H1 (cell line): ENCODE results near the gene MTX1. TPM values are rescaled to one million over a fixed set of nuclear protein-coding genes. Genes with fewer than 3 reads are reported as not detected.

Source experiments
- ASH2L ChIP-seq: fragments of 200-600, 300-600 bp; sonication (generic); IDR thresholded peaks from one replicate; pipeline ENCODE4 v1.7.1; 2017; ENCODE audit warnings: low read length
- ATF2 ChIP-seq: IDR thresholded peaks from 2 replicates; pipeline ENCODE4 v1.6.1; 2012; ENCODE audit warnings: low read length, inconsistent platforms
- ATF3 ChIP-seq: IDR thresholded peaks from 2 replicates; pipeline ENCODE4 v1.6.1; 2011; ENCODE audit warnings: low read depth, mild to moderate bottlenecking, low read length; ENCODE audit not compliant: insufficient read depth
- BRCA1 ChIP-seq: IDR thresholded peaks from 2 replicates; pipeline ENCODE4 v1.6.1; 2012; ENCODE audit warnings: low read depth, low read length, improper control_type of control experiment
- CBX5 ChIP-seq: fragments of 300-800, 300-1000 bp; sonication (generic); IDR thresholded peaks from 2 replicates; pipeline ENCODE4 v1.7.1; 2016; ENCODE audit warnings: antibody characterized with exemption, low read length, low read depth
- CBX8 ChIP-seq: fragments of 300-800, 300-1000 bp; sonication (generic); IDR thresholded peaks from 2 replicates; pipeline ENCODE4 v1.7.1; 2016; ENCODE audit warnings: low read depth, low read length, borderline replicate concordance
- CHD1 ChIP-seq: IDR thresholded peaks from 2 replicates; pipeline ENCODE4 v1.6.1; 2012; ENCODE audit warnings: low read depth, low read length, improper control_type of control experiment
- CREB1 ChIP-seq: IDR thresholded peaks from 2 replicates; pipeline ENCODE4 v1.6.1; 2012; ENCODE audit warnings: inconsistent platforms
- CTCF ChIP-seq, 3 experiments: IDR thresholded peaks; 1 replicate in 2 of 3; 2 replicates in 1 of 3; pipeline versions ENCODE4 v1.5.1 to v1.6.1; 2011; ENCODE audit warnings: low read length in 3 of 3, mild to moderate bottlenecking in 3 of 3, inconsistent platforms in 2 of 3, low read depth in 1 of 3, moderate library complexity in 1 of 3; ENCODE audit not compliant: insufficient read depth in 1 of 3; ENCODE audit errors: control extremely low read depth in 1 of 3
- E2F6 ChIP-seq: IDR thresholded peaks from 2 replicates; pipeline ENCODE4 v1.6.1; 2012; ENCODE audit warnings: inconsistent platforms
- GABPA ChIP-seq: IDR thresholded peaks from 2 replicates; pipeline ENCODE4 v1.6.1; 2011; ENCODE audit warnings: mild to moderate bottlenecking, low read length, moderate library complexity, borderline replicate concordance; ENCODE audit not compliant: insufficient read depth
- JUND ChIP-seq: IDR thresholded peaks from 2 replicates; pipeline ENCODE4 v1.6.1; 2011; ENCODE audit warnings: mild to moderate bottlenecking, improper control_type of control experiment, low read length
- KDM4A ChIP-seq: IDR thresholded peaks from one replicate; pipeline ENCODE4 v1.7.1; 2012; ENCODE audit warnings: low read depth, mild to moderate bottlenecking, moderate library complexity, low read length, inconsistent platforms; ENCODE audit not compliant: severe bottlenecking
- MAX ChIP-seq: IDR thresholded peaks from 2 replicates; pipeline ENCODE4 v1.6.1; 2012; ENCODE audit warnings: inconsistent platforms
- POLR2AphosphoS5 ChIP-seq: IDR thresholded peaks from 2 replicates; pipeline ENCODE4 v1.6.1; 2011; ENCODE audit warnings: low read depth, low read length
- RNF2 ChIP-seq: fragments of 200-900, 300-1000 bp; sonication (generic); IDR thresholded peaks from 2 replicates; pipeline ENCODE4 v1.7.1; 2016; ENCODE audit warnings: borderline replicate concordance, low read depth, mild to moderate bottlenecking, antibody characterized with exemption, low read length; ENCODE audit not compliant: poor library complexity, severe bottlenecking; ENCODE audit errors: missing control alignments
- SP1 ChIP-seq: IDR thresholded peaks from 2 replicates; pipeline ENCODE4 v1.6.1; 2011; ENCODE audit warnings: low read depth, low read length
- TCF12 ChIP-seq: IDR thresholded peaks from 2 replicates; pipeline ENCODE4 v1.6.1; 2011; ENCODE audit warnings: low read depth, mild to moderate bottlenecking, low read length
- polyA plus RNA-seq, 7 experiments: library from polyadenylated mRNA; depleted of rRNA in 3 of 7; stranded (reverse) in 5 of 7; unstranded in 2 of 7; fragments of >200 nt in 5 of 7; fragments of 200-250 nt in 2 of 7; gene quantifications; 1 replicate in 5 of 7; 2 replicates in 1 of 7; 4 replicates in 1 of 7; pipeline versions ENCODE4 v1.2.1 to v1.2.3, GENCODE V29; 2011 to 2013; ENCODE audit warnings: missing spikeins in 2 of 7, mixed read lengths in 2 of 7
- total RNA-seq: library from RNA; stranded (reverse); fragmentation: NEBNext Ultra II Directional; extraction: Animal tissue kit (Norgen Biotek cat#: 25700); gene quantifications from 2 replicates; pipeline ENCODE4 v1.2.1, GENCODE V29; 2021

The MTX1 gene
- total and polyA plus RNA-seq, 2 of the 8 experiments (the other 6 are each of a cell fraction or from before 2014, with no cell fraction given) = 47.9 to 131 TPM

- TF ChIP-seq ATF2 (no peak), CHD1 (no peak), TCF12 (0 out of 2 replicates have a peak, but pooled peaks have one; percentile 57), CTCF (IDR thresholded peaks at IDR 0.05; ENCODE audit: control extremely low read depth in 1 of 3, insufficient read depth in 1 of 3, low read depth in 1 of 3, low read length in 3 of 3) (no peak), CBX5 (no peak), MAX (peak; percentile 87), GABPA (no peak), BRCA1 (no peak), JUND (no peak), ASH2L (no peak), POLR2AphosphoS5 (no peak), CBX8 (no peak), RNF2 (no peak), E2F6 (peak; percentile 51), SP1 (no peak), ATF3 (no peak), KDM4A (no peak), CREB1 (no peak)
Measured at GRCh38 chr1:155166471-155167165, 41.9 kb upstream of the MTX1 start (continued).
